Endodermal cell (in vitro differentiated cells): ENCODE results near the gene BEST2. TPM values are rescaled to one million over a fixed set of nuclear protein-coding genes. Genes with fewer than 3 reads are reported as not detected.

ENCODE experiments used
- DNase-seq: peaks from one replicate; pipeline ENCODE4 v3.0.0-alpha.2; 2017
- H3K27ac ChIP-seq: 2 replicates; pipeline ENCODE4 v1.5.1; 2013; ENCODE audit warnings: mild to moderate bottlenecking, low read depth, low read length, moderate library complexity
- H3K27me3 ChIP-seq: 2 replicates; pipeline ENCODE4 v1.6.1; 2013; ENCODE audit warnings: mild to moderate bottlenecking, low read length, moderate library complexity; ENCODE audit not compliant: insufficient read depth, control insufficient read depth, poor library complexity, severe bottlenecking
- H3K36me3 ChIP-seq: 2 replicates; pipeline ENCODE4 v1.7.0; 2013; ENCODE audit warnings: mild to moderate bottlenecking, low read length, moderate library complexity; ENCODE audit not compliant: control insufficient read depth, insufficient read depth
- H3K4me1 ChIP-seq: one replicate; pipeline ENCODE4 v1.7.0; 2013; ENCODE audit warnings: low read length; ENCODE audit not compliant: control insufficient read depth, insufficient read depth
- H3K4me3 ChIP-seq: 2 replicates; pipeline ENCODE4 v1.5.1; 2013; ENCODE audit warnings: mild to moderate bottlenecking, low read length, moderate library complexity
- H3K9ac ChIP-seq: 2 replicates; pipeline ENCODE4 v1.6.1; 2013; ENCODE audit warnings: mild to moderate bottlenecking, low read length, moderate library complexity; ENCODE audit not compliant: poor library complexity, severe bottlenecking; ENCODE audit errors: extremely low read depth
- H3K9me3 ChIP-seq: 2 replicates; pipeline ENCODE4 v1.6.1; 2013; ENCODE audit warnings: mild to moderate bottlenecking, low read length, moderate library complexity; ENCODE audit not compliant: control insufficient read depth
- H3K27ac Mint-ChIP-seq: 2 replicates; pipeline ENCODE4 v1.8.0; 2020; ENCODE audit warnings: mixed read lengths
- H3K27me3 Mint-ChIP-seq: 2 replicates; pipeline ENCODE4 v1.8.0; 2021; ENCODE audit warnings: mild to moderate bottlenecking, mixed read lengths; ENCODE audit not compliant: insufficient read depth
- H3K36me3 Mint-ChIP-seq: 2 replicates; pipeline ENCODE4 v1.8.0; 2020; ENCODE audit warnings: low read depth, mixed read lengths
- H3K4me1 Mint-ChIP-seq: 2 replicates; pipeline ENCODE4 v1.8.0; 2020; ENCODE audit warnings: mixed read lengths
- H3K4me3 Mint-ChIP-seq: 2 replicates; pipeline ENCODE4 v1.8.0; 2020; ENCODE audit warnings: mild to moderate bottlenecking, moderate library complexity, mixed read lengths
- H3K9me3 Mint-ChIP-seq: 2 replicates; pipeline ENCODE4 v1.8.0; 2020; ENCODE audit warnings: mild to moderate bottlenecking, mixed read lengths
- CTCF ChIP-seq: fragments of 200-600 bp; sonication (generic); conservative IDR thresholded peaks from 2 replicates; pipeline ENCODE4 v1.5.0; 2021; ENCODE audit warnings: antibody characterized with exemption, mild to moderate bottlenecking
- WGBS, 2 experiments: methylation state at CpG; one replicate each; pipeline versions ENCODE4 v1.1.5 to v1.1.7; 2013; ENCODE audit warnings: missing lambda C conversion rate in 2 of 2, mixed read lengths in 1 of 2; ENCODE audit not compliant: insufficient coverage in 1 of 2, insufficient read length in 1 of 2; 5-methylcytosine and 5-hydroxymethylcytosine counted together
- total RNA-seq, 2 donors: library from RNA; stranded (reverse); fragmentation: NEBNext Ultra II Directional in 1 of 2; extraction: Animal tissue kit (Norgen Biotek cat#: 25700) in 1 of 2; gene quantifications; 2 replicates in 1 of 2; 3 replicates in 1 of 2; pipeline ENCODE4 v1.2.1, GENCODE V29; 2021

Gene BEST2
- total RNA-seq, 2 donors from 2014 or later = 0.95 to 1.2 TPM

GRCh38 chr19:12778017-12778904 lies 26.7 kb downstream of the BEST2 start:
- DNase-seq = peak; percentile 84
- no peak for TF ChIP-seq CTCF
- 7 to 18% methylated on average over 12 to 44 of the region's 44 CpGs for WGBS, 2 experiments
- Mint-ChIP-seq H3K27ac (peak overlapping the region; percentile 81), H3K4me3 (peak overlapping the region; percentile 59), H3K27me3 (no peaks in the 10 kb centered on the region), H3K36me3 (peaks cover 12% of the 10 kb centered on the region), H3K9me3 (no peaks in the 10 kb centered on the region), H3K4me1 (peaks cover 22% of the 10 kb centered on the region)
- H3K9me3 ChIP-seq = no peaks in the 10 kb centered on the region
- no peak overlapping the region for H3K9ac ChIP-seq
- peaks cover under 1% of the 10 kb centered on the region for H3K4me1 ChIP-seq
- H3K4me3 ChIP-seq = peak overlapping the region; percentile 82
- H3K36me3 ChIP-seq = no peaks in the 10 kb centered on the region
- no peaks in the 10 kb centered on the region for H3K27me3 ChIP-seq
- H3K27ac ChIP-seq = peak overlapping the region; percentile 14

- no peak overlapping the region for H3K27ac ChIP-seq
- DNase-seq = no peak
- WGBS, 2 experiments = 39 to 48% methylated on average over 5 to 6 of the region's 6 CpGs
Measured at GRCh38 chr19:12778905-12779161, 27.2 kb downstream of the BEST2 start.

More at GRCh38 chr19:12778905-12779161, 27.2 kb downstream of the BEST2 start:
- Histone ChIP-seq H3K27me3 (no peaks in the 10 kb centered on the region), H3K4me1 (peaks cover 4% of the 10 kb centered on the region), H3K9ac (no peak overlapping the region), H3K4me3 (peak overlapping the region; percentile 82), H3K36me3 (no peaks in the 10 kb centered on the region), H3K9me3 (no peaks in the 10 kb centered on the region)
- no peaks in the 10 kb centered on the region for H3K9me3 Mint-ChIP-seq
- peaks cover 7% of the 10 kb centered on the region for H3K36me3 Mint-ChIP-seq
- no peaks in the 10 kb centered on the region for H3K27me3 Mint-ChIP-seq
- TF ChIP-seq CTCF = no peak
- peak overlapping the region; percentile 59 for H3K4me3 Mint-ChIP-seq
- H3K27ac Mint-ChIP-seq = peak overlapping the region; percentile 81
- H3K4me1 Mint-ChIP-seq = peaks cover 21% of the 10 kb centered on the region
